Measurements from ENCODE around the gene MYLK. TPM values are rescaled to one million over a fixed set of nuclear protein-coding genes. Genes with fewer than 3 reads are reported as not detected.

MYLK gene
- total RNA-seq, 1 experiment from 2014 or later = 52.7 TPM

DNA sequence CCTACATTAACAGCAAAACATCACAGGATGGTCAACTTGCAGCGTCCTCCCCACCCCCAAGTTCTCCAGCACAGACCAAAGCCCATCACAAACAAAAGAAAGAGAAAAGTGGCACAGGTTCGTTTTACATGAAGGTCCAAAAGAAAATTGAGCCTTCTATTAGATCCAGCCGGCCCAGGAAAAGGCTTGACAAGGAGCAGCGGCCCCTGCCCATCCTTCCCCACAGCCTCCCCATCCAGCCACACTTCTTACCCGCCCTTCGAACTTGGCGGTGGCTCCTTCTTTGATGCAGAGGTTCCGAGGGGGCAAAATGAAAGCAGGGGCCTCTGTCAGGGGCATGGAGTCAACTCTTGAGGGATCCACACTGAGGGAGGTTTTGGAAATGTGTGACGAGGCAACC is 90.7 kb downstream of the MYLK start:
- DNase-seq (ENCODE audit: low read depth) = no peak

DNA sequence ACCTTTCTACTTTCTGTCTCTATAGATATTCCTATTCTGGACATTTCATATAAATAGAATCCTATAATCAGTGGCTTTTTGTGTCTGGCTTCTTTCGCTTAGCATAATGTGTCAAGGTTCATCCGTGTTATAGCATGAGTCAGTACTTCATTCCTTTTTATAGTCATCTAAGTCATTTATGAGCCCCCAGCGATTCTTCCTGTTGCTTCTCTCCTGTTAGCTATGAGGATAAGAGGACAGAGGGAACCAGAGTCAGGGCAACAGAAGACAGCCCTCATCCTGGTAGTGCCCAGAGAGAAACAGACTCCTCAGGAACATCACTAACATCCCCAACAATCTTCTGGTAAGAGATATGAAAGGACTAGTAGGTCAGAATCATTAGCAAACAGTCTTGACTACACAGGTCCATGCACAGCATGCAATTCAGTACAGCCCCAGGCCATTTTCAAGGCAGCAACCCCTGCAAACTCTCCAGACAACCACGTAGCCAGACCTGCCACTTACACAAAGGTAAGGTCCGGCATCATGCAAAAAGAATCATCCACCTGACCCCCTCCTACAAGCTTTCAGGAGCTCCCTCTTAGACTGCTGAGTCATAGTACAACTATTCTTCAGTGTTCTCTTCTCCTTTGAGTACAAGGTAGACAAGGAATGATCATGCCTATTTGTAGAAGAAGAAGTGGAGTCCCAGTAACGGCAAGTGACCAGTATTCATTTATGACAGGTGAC is 91.5 kb downstream of the MYLK start:
- peak; percentile 50 for DNase-seq (ENCODE audit: low read depth)

DNA sequence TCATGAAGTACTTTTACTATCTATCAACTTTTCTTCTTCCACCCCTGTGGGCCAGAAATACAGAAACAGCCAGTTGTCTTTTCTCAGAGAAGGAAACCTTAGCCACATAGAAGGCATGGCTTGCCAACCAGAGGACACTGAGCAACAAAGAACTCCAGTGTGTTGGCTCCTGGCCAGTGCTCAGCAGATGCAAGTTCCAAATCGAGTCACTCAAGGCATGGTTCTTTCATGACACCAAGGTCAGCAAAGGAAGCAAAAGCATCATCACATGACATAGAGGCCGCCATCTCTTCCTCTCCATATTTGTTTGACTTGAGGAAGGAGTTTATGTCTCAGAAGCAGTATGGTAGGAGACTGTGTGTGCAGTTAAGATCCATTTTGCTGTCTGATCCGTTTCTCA is 92.2 kb downstream of the MYLK start:
- no peak for DNase-seq (ENCODE audit: low read depth)

DNA sequence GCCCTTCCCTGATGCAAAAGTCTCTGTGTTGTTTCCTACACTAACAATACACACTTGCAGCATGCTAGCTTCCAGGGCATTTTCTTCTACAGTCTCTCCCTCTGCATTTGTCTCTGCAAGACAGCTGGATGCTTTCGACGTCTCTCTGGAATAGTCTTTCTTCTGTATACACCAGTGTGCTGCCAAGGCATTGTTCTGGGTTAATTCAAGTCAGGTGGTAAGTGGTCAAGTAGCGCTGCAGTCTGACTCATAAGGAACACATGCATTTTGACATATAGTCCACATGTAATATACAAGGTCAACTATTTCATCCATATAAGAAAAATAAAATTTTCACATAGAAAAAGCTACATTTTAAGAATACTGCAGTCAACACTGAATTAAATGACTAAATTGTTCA is 92.7 kb downstream of the MYLK start:
- peak; percentile 51 for DNase-seq (ENCODE audit: low read depth)

DNA sequence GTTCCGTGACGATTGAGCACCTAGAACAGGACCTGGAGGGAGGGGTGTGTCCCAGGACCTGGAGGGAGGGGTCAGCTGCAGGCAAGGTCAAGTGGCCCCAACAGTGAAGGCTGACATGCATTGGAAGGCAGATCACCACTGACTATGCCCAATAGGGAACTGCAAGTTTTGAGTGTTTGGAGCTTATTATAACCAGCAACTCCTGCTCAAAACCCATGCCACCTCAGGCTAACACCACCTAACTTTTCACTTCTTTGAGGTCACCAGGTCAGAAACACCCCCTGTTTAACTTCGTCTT is 93.1 kb downstream of the MYLK start:
- no peak for DNase-seq (ENCODE audit: low read depth)

DNA sequence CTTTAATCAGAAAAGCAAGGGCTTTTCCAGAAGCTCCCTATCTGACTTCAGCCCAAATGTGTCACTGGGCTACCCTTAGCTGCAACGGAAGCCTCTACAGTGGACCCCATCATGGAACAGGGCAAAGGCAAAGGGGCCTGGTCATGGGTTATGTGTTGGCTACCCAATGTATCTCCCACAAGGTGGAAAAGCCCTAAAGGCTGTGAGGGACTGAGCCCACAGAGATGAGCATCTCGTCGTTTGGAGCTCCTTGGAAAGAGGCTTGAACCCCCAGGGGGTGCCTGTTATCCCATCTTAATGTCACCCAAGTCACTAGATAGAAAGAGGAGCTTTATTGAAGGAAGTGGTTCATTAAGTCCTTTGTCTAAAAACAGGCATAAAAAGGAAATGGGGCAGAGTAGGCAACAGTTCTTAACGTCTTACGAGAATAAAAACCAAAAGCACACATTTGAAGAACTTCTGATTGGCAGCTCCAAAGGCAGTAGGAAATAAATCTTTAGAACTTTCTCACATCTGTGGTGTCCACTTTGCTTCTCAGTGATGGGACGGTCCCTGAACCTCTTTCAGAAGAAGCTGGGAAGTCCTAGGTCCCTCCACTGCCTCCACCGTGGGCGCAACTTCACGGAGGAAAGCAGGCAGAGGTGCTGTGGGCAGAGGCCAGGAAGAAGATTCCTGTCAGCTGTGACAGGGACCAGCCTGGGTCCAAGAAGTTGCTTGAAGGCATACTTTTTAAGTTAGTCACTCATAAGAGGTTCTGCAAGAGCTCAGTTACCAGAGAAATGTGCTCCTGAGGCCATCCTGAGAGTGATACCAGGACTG is 93.7 kb downstream of the MYLK start:
- no peak for DNase-seq (ENCODE audit: low read depth)

DNA sequence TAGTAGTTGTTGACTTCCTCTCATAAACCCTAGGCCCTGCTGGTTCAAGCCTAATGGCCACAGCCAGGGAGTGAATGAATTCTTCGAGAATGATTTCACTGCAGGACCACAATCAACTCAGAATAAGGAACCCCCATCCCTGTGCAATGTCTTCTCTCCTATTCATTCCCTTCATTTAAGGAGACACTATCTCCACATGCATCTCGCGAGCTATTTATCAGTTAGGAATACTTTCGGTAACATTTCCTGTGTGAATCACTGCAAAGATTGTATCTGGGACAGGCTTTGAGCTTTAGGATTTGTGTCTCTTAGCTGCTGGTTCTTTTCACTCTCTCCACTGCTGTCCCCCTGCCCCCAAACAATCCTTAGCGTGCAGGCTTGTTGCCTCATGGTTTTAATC is 94.4 kb downstream of the MYLK start:
- peak; percentile 57 for DNase-seq (ENCODE audit: low read depth)

DNA sequence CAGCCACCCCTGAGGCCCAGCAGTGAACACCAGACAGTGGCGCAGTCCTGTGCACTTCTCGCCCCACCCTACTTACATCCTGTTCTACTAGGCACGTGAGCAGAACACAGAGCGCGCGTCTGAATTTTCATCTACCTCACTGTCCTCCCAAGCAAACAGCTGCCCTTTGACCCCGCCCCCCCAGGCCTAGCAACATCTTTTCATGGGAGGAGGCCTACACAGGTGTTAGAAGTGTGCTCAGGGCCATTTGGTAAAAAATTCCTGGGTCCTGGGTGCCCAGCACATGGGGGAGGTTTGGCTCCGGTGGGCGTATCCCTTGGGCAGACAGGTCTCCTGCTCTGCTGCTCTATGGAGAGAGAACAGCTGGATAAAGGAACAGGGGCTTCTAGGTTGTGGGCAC is 95.0 kb downstream of the MYLK start:
- no peak for DNase-seq (ENCODE audit: low read depth)

DNA sequence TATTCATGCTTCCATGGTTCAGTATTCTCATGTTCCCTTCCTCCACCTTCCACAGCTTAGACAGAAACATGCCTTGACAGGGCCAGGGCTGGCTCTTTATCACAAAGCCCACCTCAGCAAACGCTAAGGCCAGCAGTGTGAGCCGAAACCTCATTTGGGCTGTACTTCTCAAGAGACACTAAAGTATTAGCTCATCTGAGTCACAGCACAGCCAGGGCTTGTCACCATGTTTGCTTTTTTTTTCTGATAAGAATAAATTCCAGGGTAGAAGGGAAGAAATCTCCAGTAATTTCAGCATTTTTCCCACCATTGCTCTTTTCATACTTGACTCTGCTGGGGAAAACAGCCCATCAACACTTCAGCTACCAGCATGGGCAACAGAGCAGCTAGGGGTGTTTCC is 95.4 kb downstream of the MYLK start:
- DNase-seq (ENCODE audit: low read depth) = peak; percentile 67

DNA sequence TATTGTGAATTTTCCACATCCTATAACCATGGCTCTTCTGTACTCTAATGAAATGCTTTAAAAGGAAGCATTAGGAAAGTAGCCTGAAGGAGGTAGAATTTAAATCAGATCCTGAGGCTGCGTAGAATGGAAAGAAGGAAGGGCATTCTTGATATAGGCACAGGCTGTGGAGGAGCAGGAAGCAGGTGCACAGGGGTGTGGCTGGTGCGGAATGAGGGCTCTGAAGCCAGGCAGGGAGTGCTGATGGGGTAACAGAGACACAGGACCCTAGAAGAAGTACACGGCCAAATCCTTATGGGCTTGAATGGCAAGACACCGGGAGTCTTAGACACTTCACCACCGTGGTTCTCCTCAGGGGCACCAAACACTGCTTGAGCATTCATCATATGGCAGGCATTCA is 97.0 kb downstream of the MYLK start:
- DNase-seq (ENCODE audit: low read depth) = no peak

DNA sequence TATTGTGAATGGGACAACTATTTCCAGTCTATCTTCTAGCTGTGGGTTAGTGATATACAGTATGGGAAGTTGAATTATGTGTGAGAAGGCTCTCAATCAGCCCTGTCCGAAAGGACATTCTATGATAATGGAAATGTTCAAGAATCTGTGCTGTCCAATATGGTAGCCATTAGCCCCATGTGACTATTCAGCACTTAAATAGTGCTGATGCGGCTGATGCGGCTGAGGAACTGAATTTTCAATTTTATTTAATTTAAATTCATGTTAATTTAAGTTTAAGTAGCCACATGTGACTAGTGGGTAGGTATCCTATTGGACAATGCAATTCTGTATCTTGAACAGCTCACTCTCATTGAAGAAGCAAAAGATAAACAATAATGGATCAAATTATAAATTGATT is 98.5 kb downstream of the MYLK start:
- DNase-seq (ENCODE audit: low read depth) = no peak

DNA sequence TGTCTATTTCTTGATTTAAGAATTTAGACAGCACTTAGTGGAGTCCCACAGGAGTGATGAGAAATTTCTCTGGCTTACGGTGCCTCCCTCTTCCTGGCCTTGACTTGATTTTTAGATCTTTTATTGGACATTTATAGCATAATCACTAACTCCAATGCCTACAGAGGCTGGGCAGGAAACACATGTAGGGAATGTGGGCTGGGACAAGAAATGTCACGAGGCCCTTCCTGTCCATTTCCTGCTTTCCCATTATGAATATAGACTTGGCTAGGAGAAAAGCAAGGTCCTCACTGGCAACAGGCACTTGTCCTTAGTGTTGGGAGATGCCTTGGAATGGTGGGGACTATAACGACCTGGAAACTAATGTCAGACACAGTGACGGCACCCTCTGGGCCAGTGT is 100.3 kb downstream of the MYLK start:
- DNase-seq (ENCODE audit: low read depth) = no peak

DNA sequence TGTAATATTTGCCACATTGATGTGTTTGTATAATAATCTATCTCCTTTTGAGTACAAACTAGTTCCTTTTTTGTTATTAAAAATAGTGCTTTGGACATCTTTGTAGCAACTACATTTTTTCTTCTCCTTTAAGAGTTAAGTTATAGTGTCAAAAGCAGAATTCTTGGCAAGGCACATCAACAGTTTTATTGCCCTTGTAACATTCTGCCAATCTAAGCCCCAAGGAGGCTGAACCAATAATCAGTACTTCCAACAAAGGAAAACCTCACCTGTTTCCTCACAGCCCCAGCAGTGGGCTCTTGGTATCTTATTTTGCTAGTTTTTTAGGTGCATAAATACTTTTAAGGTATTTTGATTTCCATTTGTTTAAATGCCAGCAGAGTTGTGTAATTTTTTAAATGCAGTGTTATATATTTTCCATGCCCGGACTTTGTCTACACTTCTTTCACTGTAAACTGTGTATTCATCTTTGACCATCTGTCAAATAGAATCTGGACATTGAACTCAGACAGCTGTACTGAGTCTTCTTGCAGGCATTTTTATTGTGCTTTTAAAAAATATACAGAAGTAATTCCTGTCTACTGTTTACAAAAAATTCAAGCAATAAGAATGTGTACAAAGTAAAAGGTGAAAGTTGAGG is 101.0 kb downstream of the MYLK start:
- DNase-seq (ENCODE audit: low read depth) = no peak

DNA sequence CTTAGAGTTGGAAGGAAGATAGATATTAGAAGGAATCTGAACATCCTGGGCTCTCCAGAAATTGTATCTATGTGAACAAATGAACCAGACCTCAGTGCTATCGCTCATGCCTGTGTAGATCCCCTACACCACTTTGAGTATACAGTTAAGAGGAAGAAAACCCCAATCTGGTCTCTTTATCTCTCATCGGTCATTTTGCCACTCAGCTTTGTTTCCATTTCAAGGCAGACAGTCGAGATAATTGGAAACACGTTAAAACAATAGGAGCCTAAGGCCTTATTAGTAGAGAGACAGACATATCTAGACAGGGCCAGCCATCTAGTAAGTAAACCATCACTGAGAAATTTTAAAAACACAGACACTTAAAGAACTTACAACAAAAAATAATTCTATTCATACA is 101.6 kb downstream of the MYLK start:
- no peak for DNase-seq (ENCODE audit: low read depth)

DNA sequence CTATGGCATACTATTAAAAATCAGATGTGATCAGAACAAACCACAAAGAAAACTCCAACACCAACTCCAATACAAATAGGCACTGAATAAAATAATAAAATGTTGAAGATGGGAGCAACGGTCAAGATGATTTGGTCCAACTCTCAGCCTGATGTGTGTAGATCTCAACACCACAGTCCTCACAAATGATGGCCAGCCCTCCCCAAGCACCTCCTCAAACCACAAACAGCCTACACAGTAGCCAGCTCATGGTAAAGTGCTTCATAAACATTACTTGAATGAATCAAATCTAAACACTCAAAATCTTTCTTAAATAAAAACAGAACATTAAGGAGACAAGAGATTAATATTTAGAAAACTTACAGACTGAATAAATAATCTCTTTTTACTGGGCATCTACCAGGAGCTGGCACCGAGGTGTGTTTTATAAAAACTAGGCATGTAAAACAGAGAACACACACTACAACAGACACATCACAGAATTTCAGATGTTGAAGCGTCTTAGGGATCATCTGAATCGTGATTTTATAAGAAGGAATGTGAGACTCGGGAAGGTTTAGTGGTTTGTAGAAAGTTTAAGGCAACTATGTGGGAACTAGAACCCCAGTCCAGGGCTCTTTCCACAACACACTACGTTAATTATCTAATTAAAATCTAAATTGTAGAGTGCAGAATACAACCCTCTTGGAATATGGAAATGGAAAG is 102.4 kb downstream of the MYLK start:
- peak; percentile 77 for DNase-seq (ENCODE audit: low read depth)

DNA sequence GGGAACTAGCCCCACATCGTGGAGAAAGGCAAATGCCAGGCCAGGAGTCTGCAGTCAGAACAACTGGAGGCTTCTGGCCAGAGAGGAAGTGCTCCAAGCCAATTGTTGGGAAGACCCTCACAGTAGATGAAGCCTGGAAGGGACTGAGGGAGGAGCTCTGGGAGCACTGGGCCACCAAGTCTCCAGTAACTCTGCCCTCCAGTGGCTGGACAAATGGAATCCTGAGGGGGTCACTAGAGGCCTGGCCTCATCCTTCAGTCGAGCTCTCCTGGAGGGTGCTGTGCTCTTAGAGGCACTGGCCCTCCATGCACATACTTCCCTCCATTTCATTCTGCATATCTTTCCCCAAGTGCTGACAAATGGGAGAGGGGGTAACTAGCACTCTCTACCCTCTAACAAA is 103.0 kb downstream of the MYLK start:
- DNase-seq (ENCODE audit: low read depth) = no peak

DNA sequence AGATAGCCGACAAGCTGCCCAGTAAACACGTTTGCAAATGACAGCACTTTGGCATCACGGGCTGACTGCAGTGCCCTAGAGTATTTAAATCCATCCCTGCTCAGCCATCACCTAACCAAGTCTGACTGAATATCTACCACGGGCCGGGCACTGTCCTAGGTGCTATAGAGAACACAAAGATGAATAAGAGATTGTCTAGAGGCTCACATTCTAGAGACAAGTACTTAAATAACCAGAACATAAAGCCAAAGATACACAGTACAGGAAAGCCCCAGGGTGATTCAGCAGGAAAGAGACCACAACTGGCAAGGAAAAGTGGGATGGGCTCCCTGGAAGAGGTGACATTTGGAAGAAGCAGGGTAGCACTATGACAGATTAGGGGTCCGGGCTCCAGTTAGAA is 103.5 kb downstream of the MYLK start:
- peak; percentile 69 for DNase-seq (ENCODE audit: low read depth)

DNA sequence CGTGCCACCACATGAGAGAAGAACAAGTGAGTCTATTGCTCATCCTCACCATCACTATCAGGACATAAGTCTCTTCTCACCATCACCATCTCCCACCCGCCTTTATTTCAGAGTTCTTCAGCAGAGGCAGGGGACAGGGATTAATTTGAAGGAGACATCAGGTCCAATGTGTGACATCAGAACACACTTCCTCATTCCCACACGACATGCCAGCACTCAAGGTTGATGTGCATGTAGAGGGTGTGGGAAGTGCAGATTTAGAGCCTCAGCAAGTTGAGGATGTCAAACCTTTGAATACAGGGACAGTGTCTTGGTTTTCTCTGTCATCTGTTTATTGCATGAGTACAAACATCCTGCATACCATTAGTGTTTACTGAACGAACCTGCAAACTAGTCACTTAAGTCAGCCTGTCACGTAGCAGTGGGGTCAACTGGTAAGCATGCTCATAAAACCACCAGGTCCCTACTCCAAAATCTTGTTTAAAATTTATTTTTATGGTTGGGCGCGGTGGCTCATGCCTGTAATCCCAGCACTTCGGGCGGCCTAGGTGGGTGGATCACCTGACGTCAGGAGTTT is 104.4 kb downstream of the MYLK start:
- no peak for DNase-seq (ENCODE audit: low read depth)

DNA sequence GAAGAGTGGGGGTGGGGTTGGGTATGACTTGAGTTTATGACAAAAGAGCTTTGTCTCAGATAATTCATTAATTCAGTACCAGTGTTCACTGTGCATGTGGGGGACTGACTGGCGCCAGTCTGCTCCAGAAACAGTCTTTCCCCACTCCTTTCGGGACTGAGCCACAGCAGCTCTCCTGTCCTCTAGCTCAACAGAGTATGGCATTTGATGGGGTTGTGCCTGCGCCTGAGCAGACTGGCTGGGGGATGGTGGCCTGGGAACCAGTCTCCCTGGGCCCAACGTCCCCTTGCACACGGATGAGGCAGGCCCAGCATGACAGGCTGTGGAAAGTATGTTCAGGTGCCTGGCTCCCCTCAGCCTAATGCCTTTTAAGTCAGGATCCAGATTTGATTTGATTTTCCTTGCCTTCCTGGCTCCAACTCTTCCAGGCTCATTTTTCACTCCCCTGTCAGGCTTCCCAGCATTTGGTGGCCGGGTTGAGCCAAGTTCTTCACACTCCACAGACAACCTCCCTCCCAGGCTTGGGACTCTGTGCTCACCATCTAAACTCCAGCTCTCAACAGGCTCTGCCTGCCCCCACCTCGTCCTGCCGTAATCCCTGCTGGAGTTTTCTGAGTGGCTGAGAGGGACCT is 105.0 kb downstream of the MYLK start:
- DNase-seq (ENCODE audit: low read depth) = no peak

DNA sequence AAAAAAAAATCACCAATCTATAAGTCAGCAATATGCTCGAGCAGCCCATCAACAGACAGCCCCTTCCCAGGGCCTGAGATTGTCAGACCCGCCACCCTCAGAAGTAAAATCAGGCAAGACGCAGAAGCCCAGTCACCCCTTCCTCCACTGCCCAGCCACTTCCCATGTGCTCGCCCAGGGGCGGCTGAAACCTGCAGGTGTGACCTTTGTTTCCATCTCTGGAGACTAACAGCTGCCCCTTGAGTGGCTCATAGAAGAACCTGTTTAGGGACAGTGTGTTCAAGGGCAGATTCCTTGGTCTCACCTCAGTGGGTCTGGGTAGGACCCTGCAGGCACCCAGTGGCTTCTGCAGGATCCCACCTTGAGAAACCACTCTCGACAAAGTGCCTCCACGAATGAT is 105.6 kb downstream of the MYLK start:
- no peak for DNase-seq (ENCODE audit: low read depth)

DNA sequence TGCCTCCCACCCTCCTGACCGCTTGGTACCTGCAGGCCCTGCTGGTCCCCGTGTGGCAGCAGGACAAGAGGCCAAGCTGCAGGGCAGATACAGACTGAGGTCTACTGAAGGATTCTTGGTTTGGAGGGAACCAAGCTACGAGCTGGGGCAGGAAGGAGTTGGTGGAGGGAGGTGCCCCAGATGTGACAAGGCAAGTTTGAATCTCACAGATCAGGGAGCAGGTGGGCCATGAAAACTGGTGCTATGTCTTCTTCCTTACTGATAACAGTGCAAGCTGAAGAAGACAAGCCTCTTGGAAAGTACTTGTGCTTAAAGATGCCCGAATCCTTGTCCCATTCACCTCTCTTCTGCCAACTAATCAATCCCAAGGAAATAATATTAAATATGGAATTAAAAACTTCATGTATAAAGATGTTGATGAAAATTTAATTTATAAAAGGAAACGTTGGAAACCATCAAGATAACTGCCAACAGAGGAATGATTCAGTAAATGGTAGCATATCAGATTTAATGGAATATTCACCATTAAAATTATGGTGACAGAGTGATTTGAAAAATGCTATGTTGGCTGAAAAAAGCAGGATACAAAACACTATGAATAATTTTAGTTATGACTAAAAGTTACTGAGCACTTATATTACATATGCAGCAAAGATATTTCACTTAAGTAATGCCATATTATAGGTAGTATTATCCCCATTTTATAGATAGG is 107.9 kb downstream of the MYLK start:
- no peak for DNase-seq (ENCODE audit: low read depth)
